Activated CD8-positive, alpha-beta memory T cell treated with anti-CD3 and anti-CD28 coated beads, Interleukin-2, amount 50 U/mL, for 1 hour (primary cell): ENCODE measurements around the gene SNRPA1.
A peak's percentile ranks its signal among the peaks of the same experiment; 100 is the strongest.
"Not testable (repeated sequence)": the region's sequence is repeated elsewhere in the genome, so short reads cannot be mapped to it uniquely, and the experiment has no call there.

Source experiments
- DNase-seq: peaks from one replicate; pipeline ENCODE4 v3.0.0-alpha.2; 2020; ENCODE audit errors: extremely low read depth

The SNRPA1 gene

DNA sequence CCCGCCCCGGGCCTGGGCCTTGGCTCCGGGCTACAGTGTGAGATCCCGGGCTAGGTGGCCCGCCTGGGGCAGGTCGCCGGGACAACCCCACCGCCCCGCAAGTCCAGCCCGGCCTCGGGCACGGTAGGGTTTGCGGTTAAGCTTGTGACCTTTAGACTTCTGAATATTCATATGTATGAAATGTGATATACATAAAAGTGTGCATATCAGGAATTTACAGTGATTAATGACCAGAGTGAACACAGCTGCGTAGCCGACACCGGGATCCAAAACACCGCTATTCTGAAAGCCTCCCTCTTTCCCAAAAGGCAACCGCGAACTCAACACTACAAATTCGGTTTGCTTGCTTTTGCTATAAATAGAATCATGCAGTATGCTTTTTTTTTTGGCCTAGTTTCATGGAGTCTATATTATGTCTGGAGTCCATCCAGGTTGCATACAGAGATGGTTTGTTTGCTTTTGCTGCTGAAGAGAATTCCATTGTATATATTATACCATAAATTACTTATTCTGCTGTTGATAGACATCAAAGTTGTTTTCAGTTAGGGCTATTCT, 636 bp upstream of the SNRPA1 start:
- DNase-seq, result no peak

DNA sequence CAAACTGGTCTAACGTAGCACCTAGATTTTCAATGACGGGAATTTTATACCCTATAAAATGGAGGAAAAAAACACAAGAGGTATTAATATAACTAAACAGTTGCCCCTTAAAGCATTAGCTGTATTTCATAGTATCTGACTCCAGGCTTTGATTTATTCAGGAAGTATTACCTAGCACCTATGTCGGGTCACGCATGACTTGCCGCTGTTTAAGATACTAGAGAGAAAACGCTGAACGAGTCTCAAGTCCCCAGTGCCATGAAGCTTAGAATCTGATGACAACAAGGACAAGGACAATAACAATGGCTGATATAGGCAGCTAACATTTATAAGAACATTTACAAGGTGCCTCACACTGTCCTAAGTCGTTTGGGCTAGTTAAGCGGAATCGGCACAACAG, 1.9 kb downstream of the SNRPA1 start:
- DNase-seq, result no peak

DNA sequence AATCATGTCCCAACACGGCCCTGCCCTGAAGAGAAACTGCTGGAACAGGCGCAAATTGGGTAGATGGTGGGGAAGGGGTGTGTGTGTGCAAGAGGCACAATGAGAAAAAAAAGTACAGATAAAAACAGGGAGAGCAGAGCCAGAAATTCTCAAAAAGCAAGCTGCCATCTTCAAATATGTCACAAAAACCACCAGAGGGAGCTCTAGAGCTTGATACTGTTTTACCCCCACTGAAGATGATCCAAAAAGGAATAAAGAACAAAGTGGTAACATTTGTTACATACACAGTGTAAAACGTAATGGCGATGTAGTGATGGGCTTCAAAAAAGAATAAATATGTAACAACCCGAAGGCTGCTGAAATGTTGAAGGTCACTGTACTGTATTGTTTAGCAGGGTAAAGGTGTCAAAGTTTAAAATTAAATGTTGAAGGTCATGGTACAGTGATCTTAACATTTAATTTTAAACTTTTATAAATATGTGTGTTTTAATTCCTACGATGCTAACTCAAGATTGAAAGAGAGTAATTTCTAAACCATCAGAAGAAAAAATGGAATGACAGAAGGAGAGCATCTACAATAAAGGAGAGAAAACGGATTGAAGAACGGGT, 6.0 kb downstream of the SNRPA1 start:
- no peak for DNase-seq

DNA sequence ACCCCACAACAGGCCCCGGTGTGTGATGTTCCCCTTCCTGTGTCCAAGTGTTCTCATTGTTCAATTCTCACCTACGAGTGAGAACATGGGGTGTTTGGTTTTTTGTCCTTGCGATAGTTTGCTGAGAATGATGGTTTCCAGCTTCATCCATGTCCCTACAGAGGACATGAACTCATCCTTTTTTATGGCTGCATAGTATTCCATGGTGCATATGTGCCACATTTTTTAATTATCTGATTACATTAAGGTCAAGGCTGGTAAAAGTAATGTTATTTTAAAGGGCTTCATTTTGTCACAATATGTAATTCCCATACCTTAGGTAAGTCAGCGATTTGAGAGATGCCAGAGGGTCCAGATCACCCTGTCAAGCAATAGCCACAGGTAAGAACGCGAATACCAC, 7.7 kb downstream of the SNRPA1 start:
- DNase-seq, result not testable (repeated sequence)

DNA sequence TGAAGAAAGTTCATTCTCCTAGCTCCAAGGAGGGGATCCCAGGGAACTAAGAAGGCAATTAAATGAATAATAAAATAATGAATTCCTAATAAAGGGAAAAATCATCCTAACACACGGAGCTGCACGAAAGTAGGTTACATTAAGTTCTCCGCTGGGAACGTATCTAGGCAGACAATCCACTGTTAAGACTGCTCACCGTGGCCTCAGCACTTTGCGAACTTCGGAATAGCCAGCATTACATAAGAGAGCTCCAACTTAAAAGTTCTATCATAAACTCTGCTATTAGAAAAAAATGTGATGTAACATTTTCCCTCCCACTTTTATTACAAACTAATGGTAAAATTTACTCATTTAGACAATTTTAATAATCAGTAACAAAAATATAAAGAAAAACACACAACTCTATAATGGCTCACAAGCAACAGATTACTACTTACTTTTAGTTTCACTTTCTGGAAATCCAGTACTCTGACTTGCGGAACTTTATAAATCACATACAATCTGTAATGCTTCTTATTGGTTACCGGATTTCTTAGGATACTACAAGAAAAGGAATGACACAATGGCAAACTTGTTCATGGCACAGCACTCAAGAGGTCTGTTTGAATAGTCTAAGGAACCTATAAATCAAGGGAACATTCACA, 8.5 kb downstream of the SNRPA1 start:
- no peak for DNase-seq

DNA sequence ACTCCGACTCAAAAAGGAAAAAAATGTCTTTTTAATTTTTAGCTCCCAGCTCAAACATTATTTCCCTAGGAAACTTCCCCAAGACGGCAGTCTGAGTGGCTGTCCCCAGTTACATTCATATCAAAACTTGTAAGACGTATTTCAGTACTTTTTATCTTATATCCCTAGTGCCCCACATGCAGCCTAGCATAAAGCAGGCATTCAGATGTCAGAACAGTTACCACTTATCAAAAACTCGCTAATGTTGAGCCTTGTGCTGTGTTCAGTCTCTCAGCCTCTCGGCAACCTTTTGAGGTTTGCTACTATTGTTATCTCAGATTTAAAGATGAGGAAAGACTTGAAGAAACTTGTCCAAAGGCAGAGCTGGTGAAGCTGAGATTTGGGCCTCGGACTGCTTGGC, 11.1 kb downstream of the SNRPA1 start:
- DNase-seq, result no peak

DNA sequence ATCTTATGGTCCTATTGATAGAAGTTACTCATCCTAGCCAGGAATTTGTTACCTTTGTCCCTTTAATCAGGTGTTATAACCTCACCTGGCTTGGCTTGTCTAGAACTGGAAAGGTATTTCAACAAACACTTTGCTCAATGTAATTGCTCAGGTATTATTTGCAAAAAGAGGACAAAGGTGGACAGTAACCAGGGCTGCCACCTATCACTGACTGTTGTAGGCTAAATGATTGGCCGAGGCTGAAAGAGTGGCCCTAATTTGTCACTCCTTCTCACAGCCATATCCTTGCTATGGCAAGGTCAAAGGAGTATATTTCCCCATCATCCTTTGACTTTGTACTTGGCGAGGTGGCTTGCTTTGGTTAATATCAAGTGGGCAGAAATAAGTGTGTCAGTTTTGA, 15.0 kb downstream of the SNRPA1 start:
- no peak for DNase-seq

DNA sequence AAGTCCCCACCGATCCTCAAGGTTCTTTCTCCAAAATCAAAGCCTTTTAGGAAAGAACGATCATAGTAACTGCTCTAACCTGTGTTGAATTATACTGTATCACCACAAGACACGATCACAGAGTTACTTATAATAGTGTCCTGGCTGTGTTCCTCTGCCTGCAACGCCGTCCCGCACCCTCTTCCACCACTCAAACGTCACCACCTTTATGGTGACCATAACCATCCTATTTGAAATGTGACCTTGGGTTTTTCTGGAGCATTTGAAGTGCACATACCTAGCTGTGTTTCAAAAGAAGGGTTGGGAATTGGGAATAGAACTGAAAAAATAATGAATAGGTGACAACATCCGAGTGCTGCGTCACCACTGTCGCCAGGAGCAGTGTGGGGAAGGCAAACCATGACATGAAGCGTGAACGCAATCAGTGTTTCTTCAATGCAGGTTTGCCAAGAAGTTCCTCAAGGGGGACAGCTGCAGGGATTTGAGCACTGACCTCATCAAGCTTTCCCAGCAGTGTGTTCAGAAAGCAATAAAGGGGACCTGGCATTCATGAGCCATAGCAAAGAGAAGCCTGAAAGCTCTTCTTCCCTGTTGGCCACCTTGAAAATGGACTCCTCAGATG, 17.0 kb downstream of the SNRPA1 start:
- no peak for DNase-seq

DNA sequence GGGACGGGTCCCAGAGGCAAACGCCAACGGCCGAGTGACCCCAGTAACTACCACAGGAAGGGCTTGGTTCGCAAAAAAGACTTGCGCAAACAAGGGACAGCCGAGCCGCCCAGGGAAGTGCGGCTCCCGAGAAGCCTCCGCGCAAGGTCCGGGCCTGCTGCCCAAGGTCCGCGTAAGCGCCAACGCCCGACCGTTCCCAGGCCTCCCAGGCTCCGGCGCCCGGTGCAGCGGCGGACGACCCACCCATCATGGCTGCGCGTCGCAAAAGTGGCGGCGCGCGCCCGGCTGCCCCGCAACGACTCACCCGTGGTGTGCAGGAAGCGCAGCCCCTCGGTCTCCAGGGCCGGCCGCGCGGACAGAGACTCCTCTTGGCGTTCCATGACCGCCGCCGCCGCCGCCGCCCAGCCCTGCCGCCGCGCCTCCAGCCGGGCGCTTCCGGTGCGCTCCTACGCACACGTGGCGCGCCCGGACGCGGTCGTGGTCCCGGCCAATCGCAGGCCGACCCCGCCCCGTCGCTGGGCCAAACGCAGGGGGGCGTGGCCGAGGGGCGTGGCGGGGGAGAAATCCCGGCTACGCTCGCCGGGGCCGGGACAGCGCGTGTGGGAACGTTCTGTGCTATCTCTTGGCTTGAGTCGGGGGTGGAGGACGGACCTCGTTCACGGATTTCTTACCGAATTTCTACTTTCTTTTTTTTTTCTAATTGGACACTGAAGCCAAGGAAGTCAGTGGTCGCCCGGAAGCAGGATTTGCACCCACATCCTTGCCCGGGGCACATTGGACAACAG, 17.8 kb downstream of the SNRPA1 start, which contains the start of gene SELENOS:
Gene SELENOS (minus strand): TSS at position 448 of the 785 bp plus-strand sequence. CDS start 68 bp downstream, at position 380.
- DNase-seq, result peak; percentile 59

DNA sequence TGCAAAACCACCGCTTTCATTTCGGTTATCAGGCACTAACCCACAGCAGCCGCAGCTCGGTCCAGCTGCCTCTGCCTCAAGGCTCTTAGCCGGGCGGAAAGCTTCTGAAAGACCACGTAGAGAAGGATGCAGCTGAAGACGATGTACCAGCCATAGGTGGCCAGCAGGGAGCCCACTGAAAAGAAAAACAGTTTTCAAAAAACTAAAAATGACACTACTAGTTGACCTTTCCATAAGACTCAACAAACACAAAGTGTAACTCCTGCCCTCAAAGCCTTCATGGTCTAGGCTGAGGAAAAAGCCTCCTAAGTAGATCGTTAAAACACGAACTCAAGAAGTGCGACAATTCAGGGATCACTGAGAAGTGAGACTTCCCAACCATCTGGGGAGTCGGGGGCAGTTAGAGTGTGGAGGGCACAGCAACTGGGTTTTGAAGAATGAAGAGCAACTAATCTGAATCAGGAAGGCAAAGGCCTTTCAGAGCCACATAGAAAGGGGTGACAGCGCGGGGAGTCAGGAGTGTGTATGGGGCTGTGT, 18.5 kb downstream of the SNRPA1 start:
- no peak for DNase-seq

DNA sequence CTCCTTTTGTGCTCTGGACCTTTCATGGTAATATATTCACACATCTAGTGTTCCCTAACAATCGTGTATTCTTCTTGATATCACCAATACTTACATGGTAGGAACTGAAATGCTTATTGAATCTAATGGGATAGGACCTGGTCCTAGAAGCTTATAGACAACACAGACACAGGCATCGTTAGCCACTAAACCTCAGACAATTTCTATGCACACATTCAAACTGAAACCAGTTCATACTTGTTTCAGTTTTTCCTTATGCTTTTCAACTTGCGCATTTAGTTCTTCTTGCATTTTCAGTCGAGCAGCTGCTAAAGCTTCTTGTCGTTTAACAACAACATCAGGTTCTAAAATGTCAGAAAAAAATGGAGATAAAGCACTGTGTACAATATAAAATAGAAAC, 20.0 kb downstream of the SNRPA1 start:
- no peak for DNase-seq

DNA sequence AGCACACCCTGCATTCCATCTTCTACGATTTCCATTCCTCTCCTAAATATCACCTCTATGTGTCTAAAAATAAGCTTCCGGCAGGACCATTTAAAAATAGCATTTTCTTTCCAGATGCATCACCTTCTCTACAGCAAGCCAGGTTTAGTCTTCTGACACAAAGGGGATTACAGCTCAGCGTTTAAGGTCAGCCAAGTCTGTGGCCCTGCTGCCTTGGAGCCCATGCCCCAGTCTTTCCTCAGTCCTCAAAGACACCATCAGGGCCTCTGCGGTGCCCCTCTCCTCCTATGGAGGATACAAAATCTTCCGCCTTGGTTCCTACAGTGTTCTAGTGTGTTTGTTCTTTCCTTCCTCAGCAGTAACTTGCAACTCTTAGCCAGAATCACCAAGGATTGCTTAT, 21.5 kb downstream of the SNRPA1 start:
- DNase-seq, result no peak

DNA sequence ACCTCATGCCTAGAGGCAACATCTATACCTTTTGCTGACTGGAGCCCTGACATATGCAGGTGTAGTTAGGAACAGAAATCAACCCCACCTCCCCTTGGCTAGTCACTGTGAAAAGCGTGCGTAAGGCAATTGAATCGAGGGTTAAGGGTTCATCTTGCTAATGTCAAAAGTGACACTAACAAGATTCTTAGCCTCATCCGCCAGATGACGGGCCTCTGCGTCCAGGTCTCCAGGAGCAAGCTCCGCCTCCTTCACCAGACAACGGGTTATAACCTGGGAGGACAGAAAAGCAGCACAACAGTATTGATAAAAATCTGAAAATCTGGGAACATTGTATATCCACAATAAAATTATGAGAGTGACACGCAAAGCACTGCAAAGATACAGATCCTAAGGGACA, 22.5 kb downstream of the SNRPA1 start:
- no peak for DNase-seq

DNA sequence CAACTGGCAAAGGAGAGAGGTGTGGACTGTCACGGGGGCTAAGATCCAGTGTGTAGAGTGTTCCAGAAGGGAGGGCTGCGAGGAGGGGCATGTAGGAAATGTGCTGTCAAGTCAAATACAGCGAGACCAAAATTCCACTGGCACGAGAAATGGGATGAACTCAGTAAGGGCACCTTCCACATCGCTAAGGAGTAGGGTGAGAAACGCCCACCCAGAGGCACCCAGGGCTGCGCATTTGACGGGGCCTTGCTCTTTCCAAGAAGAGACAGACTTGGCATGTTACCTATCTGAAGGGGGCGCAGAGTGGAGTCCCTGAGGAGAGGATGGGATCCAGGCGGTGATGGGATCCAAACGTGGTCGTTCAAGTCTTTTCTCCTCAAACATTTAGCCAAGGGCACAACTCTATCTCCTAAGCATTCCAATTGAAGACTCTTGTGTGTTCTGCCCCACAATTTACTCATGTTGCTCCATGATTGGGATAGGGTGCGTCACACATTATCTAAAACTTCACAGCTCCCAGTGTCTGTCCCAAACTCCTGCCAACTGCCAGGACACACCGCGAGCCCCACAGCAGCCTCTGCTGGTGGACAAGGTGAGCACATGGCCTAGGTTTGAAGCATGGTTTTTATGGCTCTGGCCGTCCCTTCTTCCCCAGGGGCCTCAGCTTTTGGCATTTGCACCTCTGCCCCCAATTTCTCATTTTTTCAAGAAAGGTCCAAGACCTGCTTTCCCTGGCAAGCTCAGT, 25.4 kb downstream of the SNRPA1 start:
- no peak for DNase-seq

DNA sequence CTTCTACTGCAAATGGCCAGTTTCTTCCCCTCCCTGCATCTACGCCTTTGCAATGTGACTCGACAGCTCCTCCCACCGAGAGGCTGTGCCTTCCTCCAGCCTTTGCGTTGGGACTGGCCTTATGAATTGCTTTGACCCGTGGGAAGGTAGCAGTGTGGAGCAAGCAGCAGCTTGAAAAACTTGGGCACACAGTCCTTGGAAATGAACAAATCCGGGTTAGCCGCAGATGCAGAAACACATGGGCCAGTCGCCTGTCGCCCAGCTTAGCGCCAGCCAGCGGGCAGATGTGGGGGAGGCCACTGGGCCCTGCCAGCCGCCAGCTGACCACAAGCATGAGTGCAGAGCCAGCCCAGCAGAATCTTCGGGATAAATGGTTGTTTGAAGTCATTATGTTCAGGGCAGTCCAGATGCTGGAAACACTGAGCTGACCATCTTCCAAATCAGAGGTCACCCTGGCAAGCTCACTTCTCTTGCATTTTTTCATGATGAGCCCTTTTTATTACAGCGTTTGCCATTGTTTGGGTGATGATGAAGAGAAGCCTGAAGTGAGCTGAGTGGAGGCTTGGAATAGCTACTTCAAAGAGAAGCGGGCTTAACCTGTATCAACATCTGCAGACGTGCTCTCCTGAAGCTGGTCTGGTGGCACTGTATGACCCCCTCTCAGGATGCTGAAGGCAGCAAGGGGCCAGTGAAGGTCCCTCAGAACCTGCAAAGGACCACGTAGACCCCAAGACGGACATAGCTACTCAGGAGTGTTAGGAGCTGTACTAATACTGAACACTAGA, 27.5 kb downstream of the SNRPA1 start:
- DNase-seq, result no peak

DNA sequence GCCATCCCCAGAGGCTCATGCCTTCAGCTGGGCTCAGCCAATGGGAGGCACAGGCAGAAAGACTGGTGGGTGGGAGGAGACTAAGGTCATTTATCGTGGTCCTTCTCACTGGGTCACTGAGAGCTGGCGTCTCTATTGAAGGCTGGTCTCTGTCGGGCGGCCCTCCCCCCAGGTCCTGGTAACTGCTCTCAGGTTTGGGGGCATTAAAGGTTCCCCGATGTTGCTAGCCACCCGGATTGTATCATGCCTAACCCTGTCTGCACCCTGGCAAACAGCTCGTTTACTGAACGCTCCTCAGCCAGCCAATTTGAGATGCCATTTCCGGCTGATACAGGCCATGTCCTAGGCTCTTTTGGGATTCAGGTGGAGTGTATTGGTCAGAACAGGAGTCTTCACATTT, 28.3 kb downstream of the SNRPA1 start:
- DNase-seq, result no peak

DNA sequence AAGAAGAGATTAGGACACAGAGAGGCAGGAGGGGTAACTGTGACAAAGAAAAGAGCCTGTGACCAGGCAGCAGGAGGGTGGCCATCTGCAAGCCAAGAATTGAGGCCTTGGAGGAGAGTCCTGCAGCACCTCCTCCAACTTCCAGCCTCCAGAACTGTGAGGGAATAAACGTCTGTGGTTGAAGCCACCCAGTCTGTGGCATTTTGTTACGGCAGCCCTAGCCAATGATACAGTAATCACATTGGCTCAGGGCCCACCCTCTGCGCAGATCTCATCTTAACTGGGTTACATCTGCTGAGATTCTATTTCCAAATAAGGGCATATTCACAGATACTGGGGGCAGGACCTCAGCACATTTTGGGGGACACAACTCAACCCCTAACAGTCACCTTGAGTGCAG, 29.0 kb downstream of the SNRPA1 start:
- DNase-seq, result no peak

DNA sequence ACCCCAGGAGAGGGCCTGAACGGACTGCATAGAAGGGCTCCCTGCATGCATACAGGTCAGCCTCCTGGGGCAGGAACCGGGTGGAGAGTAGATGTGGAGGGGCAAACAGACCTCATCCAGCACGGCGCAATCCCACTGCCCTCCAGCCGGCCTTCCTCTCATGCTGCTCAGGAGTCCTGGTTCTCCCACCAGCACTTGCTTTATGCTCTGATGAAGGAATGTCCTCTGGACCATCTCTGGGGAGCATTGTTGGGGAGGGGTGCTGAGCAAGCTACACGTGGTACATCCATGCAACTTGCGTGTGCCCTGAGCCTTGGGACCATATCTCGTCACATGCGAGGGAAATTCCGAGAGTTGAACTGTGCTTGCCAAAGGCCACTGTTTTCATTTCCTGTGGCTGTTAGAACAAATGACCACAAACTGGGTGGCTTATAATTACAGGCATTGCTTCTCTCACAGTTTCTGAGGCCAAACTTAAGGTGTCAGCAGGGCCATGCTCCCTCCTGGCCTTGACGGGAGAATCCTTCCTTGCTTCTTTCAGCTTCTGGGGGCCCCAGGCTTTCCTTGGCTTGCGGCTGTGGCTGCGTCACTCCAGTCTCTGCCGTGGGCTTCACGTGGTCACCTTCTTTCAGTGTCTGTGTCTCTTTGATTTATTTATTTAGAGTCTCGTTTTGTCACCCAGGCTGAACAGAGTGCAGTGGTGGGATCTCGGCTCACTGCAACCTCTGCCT, 30.0 kb downstream of the SNRPA1 start:
- no peak for DNase-seq

DNA sequence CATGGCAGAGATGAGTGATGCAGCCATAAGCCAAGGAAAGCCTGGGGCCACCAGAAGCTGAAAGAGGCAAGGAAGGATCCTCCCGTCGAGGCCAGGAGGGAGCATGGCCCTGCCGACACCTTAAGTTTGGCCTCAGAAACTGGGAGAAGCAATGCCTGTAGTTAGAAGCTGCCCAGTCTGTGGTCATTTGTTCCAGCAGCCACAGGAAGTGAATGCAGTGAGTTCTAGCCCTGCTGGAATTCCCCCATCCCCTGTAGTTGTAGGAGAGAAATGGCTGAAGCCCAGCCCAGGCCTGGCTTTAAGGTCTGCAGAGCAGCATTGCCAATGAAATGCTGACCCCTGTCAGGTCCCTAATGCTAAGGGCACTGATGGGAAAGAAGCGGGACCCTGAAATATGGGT, 31.0 kb downstream of the SNRPA1 start:
- DNase-seq, result no peak

DNA sequence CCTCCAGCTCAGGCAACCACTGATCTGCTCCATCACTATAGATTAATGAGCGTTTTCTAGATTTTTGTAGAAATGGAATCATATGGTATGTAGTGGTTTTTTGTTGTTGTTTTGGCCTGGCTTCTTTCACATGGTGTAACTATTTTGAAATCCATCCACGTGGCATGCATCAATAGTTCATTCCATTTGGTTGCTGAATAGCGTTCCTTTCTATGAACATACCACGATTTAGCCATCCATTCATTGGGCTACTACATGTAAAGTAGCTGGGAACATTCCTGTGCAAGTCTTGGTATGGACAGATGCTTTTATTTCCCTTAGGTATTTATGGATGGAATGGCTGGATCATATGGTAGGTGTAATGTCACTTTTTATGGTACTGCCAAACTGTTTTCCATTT, 32.5 kb downstream of the SNRPA1 start:
- no peak for DNase-seq
